GM18526 (cell line): ENCODE data around the gene HS3ST2.

Experiments
- POLR2A ChIP-seq: IDR thresholded peaks from 3 replicates; pipeline ENCODE4 v1.6.1; 2011; ENCODE audit not compliant: insufficient read length; ENCODE audit errors: extremely low read depth

The HS3ST2 gene

DNA sequence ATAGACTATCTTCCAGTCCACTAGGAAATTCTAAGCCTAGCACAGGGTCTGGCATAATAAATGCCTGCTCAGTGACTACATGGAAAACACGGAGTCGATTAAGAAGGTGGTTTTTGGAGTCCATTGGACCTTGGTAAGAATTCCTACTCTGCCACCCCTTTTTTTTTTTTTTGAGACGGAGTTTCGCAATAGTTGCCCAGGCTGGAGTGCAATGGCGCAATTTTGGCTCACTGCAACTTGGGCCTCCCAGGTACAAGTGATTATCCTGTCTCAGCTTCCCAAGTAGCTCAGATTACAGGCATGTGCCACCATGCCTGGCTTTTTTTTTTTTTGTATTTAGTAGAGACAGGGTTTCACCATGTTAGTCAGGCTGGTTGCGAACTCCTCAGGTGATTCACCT, 123.2 kb downstream of the HS3ST2 start:
- TF ChIP-seq POLR2A: no peak

DNA sequence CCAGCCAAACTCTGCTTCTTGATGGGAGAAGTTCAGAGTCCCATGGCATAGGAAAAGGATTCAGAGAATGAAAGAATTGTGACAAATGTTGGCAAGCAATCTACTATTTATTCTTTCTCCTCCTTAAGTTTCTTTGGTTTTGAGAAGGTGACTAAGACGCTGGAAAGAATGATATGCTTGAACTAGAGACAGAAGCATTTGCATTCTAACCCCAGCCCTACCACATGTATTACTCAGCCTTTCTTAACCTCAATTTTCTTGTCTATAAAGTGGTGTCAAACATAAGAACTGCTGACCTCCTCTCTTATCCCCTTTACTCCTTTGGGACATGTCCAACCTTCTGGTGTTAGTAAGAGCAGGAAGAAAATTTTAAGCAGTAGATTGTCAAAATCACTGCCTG, 124.7 kb downstream of the HS3ST2 start:
- no peak for TF ChIP-seq POLR2A

GRCh38 chr16:22941970-22942501, 128.1 kb downstream of the HS3ST2 start:
- TF ChIP-seq POLR2A: no peak

DNA sequence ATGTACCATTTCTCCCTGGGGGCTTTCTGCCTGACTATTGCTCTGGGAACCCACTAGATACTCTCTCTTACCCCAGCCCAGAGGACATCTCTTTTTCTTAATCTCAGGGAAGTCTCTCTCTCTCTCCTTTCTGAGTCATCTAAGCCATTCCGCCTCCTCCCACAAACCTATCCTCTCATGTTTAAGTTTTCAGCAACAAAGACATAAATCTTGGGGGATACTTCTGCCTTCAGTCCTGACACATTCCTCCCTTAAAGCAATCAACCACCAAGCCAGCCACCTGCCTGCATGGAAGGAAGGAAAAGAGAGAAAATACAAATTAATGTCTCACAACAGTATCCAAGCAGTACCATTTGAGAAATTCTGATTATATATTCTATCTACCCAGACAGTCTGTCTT, 128.8 kb downstream of the HS3ST2 start:
- TF ChIP-seq POLR2A: no peak

DNA sequence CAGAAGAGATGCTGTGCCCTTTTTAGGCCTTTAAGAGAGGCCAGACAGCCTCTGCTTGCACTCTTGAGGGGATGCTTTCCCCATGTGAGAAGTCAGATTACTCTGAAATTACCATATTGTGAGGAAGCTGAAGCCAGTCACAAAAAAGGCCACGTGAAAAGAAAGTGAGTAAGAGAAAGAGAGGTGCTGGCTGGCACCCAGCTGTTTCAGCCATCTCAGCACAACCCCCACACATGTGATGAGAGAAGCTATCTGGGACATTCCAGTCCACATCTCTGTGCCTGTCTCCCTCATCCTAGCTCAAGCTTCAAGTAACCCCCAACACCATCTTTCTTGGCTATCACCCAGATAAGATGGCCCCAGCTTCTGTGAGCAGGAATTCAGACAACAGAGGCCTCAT, 131.4 kb downstream of the HS3ST2 start:
- no peak for TF ChIP-seq POLR2A

DNA sequence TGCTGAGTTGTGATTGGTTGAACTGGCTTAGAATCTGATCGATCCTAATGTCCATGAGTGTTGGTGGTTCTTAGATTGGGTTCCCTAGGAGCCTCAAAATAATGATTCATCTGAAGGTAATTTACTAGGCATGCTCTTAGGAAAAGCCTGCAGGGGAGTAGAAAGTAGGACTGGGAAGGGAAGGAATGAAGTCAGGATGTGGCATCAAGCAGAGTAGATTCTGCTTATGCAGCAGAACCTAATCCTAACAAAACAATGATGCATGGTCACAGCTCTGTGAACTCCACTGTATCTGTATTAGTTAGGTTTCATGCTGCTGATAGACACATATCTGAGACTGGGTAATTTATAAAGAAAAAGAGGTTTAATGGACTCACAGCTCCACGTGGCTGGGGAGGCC, 132.5 kb downstream of the HS3ST2 start:
- TF ChIP-seq POLR2A: no peak

GRCh38 chr16:22948058-22948602, 134.2 kb downstream of the HS3ST2 start:
- no peak for TF ChIP-seq POLR2A

DNA sequence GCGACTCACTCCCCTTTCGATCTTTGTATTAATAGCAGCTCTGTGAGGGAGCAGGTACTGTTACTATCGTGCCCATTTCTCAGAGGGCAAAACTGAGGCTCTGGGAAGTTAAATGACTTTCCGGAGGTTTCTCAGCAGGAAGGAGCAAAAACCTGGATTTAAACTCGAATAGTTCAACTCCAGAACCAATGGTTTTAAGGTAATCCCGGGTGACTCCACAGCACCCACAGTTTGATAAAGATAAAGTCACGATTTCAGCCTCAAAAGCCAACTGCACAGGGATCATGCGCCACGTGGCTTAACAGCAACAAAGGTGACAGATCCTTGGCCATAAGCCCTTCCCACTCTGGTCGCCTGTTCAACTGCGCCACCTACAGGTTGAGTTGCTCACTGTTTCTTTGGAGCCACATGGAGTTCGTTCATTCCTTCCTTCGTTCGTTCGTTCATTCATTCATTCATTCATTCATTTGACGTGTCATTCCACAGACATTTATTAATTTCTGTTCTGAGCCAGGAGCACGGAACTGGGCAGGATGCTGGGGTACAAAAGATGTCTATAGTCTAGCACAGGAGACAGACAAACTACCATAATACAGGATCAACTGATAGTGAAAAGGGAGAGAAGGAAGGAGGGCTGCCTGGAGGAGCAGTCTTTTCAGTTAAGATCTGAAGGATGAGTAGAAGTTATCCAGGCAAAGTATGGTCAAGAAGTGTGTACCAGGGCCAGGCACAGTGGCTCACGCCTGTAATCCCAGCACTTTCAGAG, 134.8 kb downstream of the HS3ST2 start:
- no peak for TF ChIP-seq POLR2A

- no peak for TF ChIP-seq POLR2A
Measured at GRCh38 chr16:22955461-22956070, 141.6 kb downstream of the HS3ST2 start.

DNA sequence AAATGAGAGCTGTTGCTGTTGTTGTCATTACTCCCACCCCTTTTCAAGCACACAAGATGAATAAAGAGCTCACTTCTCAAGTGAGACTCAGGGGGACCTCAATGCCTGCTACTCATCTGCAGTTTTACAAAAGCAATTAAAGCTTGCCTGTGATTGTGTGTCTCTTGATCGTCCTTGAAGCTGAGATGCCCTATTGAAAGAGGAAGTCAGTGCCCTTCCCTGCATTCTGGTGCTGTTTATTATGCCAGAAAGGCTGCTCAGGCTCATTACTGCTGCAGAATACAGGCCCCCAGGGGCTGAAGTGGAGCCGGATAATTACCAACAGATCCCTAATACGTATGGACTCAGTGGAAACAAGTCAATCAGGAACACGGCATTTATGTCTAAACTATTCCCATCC, 147.2 kb downstream of the HS3ST2 start:
- TF ChIP-seq POLR2A: no peak

GRCh38 chr16:22962905-22963304, 148.9 kb downstream of the HS3ST2 start:
- TF ChIP-seq POLR2A: no peak
